Vagina (tissue), 2 donors: ENCODE measurements around the gene SLC17A2. TPM values are rescaled to one million over a fixed set of nuclear protein-coding genes. Genes with fewer than 3 reads are reported as not detected.

Source experiments
- DNase-seq, 2 donors: peaks; one replicate each; pipeline ENCODE4 v3.0.0-alpha.2; 2017; ENCODE audit errors: extremely low spot score in 2 of 2
- H3K27ac ChIP-seq: fragments of 200-600 bp; sonication (generic); one replicate; pipeline ENCODE4 v1.5.1; 2019
- H3K27me3 ChIP-seq: fragments of 200-600 bp; sonication (generic); one replicate; pipeline ENCODE4 v1.5.1; 2019
- H3K36me3 ChIP-seq, 2 donors: fragments of 200-600 bp; sonication (generic); one replicate each; pipeline ENCODE4 v1.5.1; 2017 to 2019
- H3K4me1 ChIP-seq: fragments of 200-600 bp; sonication (generic); one replicate; pipeline ENCODE4 v1.5.1; 2019
- H3K4me3 ChIP-seq, 2 donors: fragments of 200-600 bp; sonication (generic); 1 replicate in 1 of 2; 2 replicates in 1 of 2; pipeline ENCODE4 v1.5.1; 2016 to 2019
- H3K9me3 ChIP-seq: fragments of 200-600 bp; sonication (generic); one replicate; pipeline ENCODE4 v1.5.1; 2019
- CTCF ChIP-seq, 3 experiments: fragments of 450-650 bp in 2 of 3; fragments of 200-600 bp in 1 of 3; sonication (generic) in 1 of 3; IDR thresholded peaks; one replicate each; pipeline ENCODE4 v1.5.1; 2017 to 2019; ENCODE audit warnings: antibody characterized with exemption in 3 of 3, mild to moderate bottlenecking in 2 of 3, moderate library complexity in 2 of 3
- POLR2A ChIP-seq, 2 donors: fragments of 450-650 bp; IDR thresholded peaks; one replicate each; pipeline ENCODE4 v1.6.1; 2017; ENCODE audit warnings: antibody characterized with exemption in 2 of 2, mild to moderate bottlenecking in 2 of 2, moderate library complexity in 2 of 2
- POLR2AphosphoS5 ChIP-seq, 2 donors: sonication (generic); formaldehyde crosslinking; IDR thresholded peaks; one replicate each; pipeline ENCODE4 v1.9.0; 2017; ENCODE audit warnings: antibody characterized with exemption in 2 of 2, mild to moderate bottlenecking in 2 of 2, low read depth in 1 of 2; ENCODE audit not compliant: insufficient read depth in 1 of 2
- intact Hi-C: fragments of 100-400 bp; cut with DNase I; formaldehyde crosslinking; loops from one replicate; pipeline ENCODE4 v1.15.1; 2023
- total RNA-seq: library from RNA; depleted of rRNA; stranded (reverse); fragments of >200 nt; gene quantifications from one replicate; pipeline ENCODE4 v1.2.3, GENCODE V29; 2016

SLC17A2 gene
- total RNA-seq, 1 donor from 2014 or later, result not detected

- intact Hi-C loops, result no loop called here
- no peak for TF ChIP-seq CTCF (IDR thresholded peaks at IDR 0.05)
- TF ChIP-seq POLR2AphosphoS5 (IDR thresholded peaks at IDR 0.05; ENCODE audit: insufficient read depth in 1 of 2, low read depth in 1 of 2), result no peak
- TF ChIP-seq POLR2A (IDR thresholded peaks at IDR 0.05), result no peak
- no peak overlapping the region for H3K27ac ChIP-seq
- no peak for DNase-seq
- H3K27me3 ChIP-seq, result no peaks in the 10 kb centered on the region
- H3K9me3 ChIP-seq, result no peaks in the 10 kb centered on the region
- H3K4me3 ChIP-seq, result no peak overlapping the region
- H3K36me3 ChIP-seq, result no peaks in the 10 kb centered on the region
- H3K4me1 ChIP-seq, result no peaks in the 10 kb centered on the region
Measured at GRCh38 chr6:25868436-25869183, 61.9 kb downstream of the SLC17A2 start.

- intact Hi-C loops, result no loop called here
- no peak overlapping the region for H3K27ac ChIP-seq
Measured at GRCh38 chr6:25866011-25866410, 64.5 kb downstream of the SLC17A2 start.

GRCh38 chr6:25863360-25863759 lies 67.1 kb downstream of the SLC17A2 start:
- H3K27me3 ChIP-seq, result no peaks in the 10 kb centered on the region
- H3K36me3 ChIP-seq, result no peaks in the 10 kb centered on the region
- no peaks in the 10 kb centered on the region for H3K4me1 ChIP-seq
- TF ChIP-seq CTCF (IDR thresholded peaks at IDR 0.05) (no peak), POLR2A (IDR thresholded peaks at IDR 0.05) (no peak), POLR2AphosphoS5 (IDR thresholded peaks at IDR 0.05; ENCODE audit: insufficient read depth in 1 of 2, low read depth in 1 of 2) (no peak)
- H3K27ac ChIP-seq, result no peak overlapping the region
- intact Hi-C loops, result no loop called here
- H3K4me3 ChIP-seq, result no peak overlapping the region
- no peaks in the 10 kb centered on the region for H3K9me3 ChIP-seq
- DNase-seq, result no peak

More at GRCh38 chr6:25866011-25866410, 64.5 kb downstream of the SLC17A2 start:
- no peak for TF ChIP-seq POLR2A (IDR thresholded peaks at IDR 0.05)
- no peak for TF ChIP-seq POLR2AphosphoS5 (IDR thresholded peaks at IDR 0.05; ENCODE audit: insufficient read depth in 1 of 2, low read depth in 1 of 2)
- TF ChIP-seq CTCF (IDR thresholded peaks at IDR 0.05), result no peak
- H3K4me1 ChIP-seq, result no peaks in the 10 kb centered on the region
- DNase-seq, result no peak
- no peaks in the 10 kb centered on the region for H3K9me3 ChIP-seq
- H3K4me3 ChIP-seq, result no peak overlapping the region
- no peaks in the 10 kb centered on the region for H3K27me3 ChIP-seq
- no peaks in the 10 kb centered on the region for H3K36me3 ChIP-seq

Other genes starting within 250 kb of the SLC17A2 start
- not detected for gene SLC17A4, start 175.9 kb downstream of the SLC17A2 start, total RNA-seq
- not detected for gene SLC17A1, start 98.6 kb downstream of the SLC17A2 start, total RNA-seq
- gene SLC17A3, start 56.4 kb downstream of the SLC17A2 start, total RNA-seq, result not detected
- 8.1 TPM for gene TRIM38, start 32.1 kb upstream of the SLC17A2 start, total RNA-seq
- gene HFE, start 156.7 kb upstream of the SLC17A2 start, total RNA-seq, result 7.6 TPM